Measurements from ENCODE around the gene DUT. TPM values are rescaled to one million over a fixed set of nuclear protein-coding genes. Genes with fewer than 3 reads are reported as not detected.

DUT gene
- total RNA-seq, 1 experiment from 2014 or later = 130 TPM

Other genes starting within 250 kb of the DUT start
- not detected for gene SLC24A5, start 210.4 kb upstream of the DUT start, total RNA-seq (2021; ENCODE audit: unreplicated experiment)
- gene MYEF2, start 153.1 kb upstream of the DUT start, total RNA-seq (2021; ENCODE audit: unreplicated experiment) = 0.69 TPM
- not detected for gene CTXN2, start 139.8 kb upstream of the DUT start, total RNA-seq (2021; ENCODE audit: unreplicated experiment)
- not detected for gene SLC12A1, start 125.1 kb upstream of the DUT start, total RNA-seq (2021; ENCODE audit: unreplicated experiment)